ENCODE measurements around the gene TMEM98. TPM values are rescaled to one million over a fixed set of nuclear protein-coding genes. Genes with fewer than 3 reads are reported as not detected.

TMEM98 gene
- total RNA-seq, 1 experiment from 2014 or later: 67.6 TPM

DNA sequence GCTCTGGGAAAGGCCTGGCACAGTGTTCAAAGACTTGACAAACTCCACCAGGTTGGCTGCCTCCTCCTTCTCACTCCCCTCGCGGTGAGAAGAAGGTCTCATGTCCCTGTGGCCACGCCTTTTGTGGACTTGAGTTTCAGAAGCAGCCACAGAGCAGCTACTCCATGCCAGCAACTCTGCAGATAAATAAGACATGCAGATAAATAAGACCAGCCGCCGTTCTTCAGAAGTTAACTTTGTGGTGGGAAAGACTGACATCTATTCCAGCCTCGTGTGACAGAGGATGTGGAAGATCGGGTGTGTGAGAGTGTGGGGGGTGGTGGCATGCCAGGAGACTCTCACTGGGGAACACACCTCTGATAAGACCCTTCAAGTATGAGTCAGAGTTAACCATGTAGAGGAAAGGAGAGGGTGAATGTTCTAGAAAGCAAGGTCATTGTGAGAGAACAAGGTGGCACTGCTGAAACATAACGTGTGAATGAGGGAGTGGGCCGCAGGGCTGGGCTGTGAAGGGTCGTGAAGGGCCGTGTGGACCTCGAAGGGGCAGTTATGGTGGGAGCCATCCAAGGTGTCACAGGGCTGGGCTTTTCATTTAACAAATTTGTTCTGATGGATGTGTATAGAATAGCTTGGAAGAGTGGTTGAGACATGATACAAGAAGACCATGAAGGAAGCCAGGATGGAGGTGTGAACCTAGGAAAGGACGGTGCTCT, 64.5 kb downstream of the TMEM98 start:
- Histone ChIP-seq H3K4me1 (ENCODE audit: insufficient read depth, low read length, poor library complexity, severe bottlenecking) (no peaks in the 10 kb centered on the region), H3K36me3 (ENCODE audit: insufficient read depth, low read length, poor library complexity, severe bottlenecking) (no peaks in the 10 kb centered on the region), H3K9me3 (ENCODE audit: low read depth, low read length, poor library complexity, severe bottlenecking) (no peaks in the 10 kb centered on the region), H3K27ac (ENCODE audit: low read depth, low read length, poor library complexity, severe bottlenecking) (no peak overlapping the region), H3K4me3 (ENCODE audit: low read depth, low read length, poor library complexity, severe bottlenecking) (no peak overlapping the region), H3K27me3 (replicated peaks; ENCODE audit: insufficient read depth, low read depth, low read length, poor library complexity) (no peaks in the 10 kb centered on the region)
- intact Hi-C loops (cut with micrococcal nuclease; ENCODE audit: unreplicated experiment): no loop called here
- POLR2A ChIA-PET (ENCODE audit: low non-redundant PET): no interaction called here
- TF ChIP-seq CTCF (conservative IDR thresholded peaks at IDR 0.05; ENCODE audit: low read depth, low read length) (no peak), EZH2 (IDR thresholded peaks at IDR 0.05; ENCODE audit: borderline replicate concordance, low read depth, low read length, poor library complexity, severe bottlenecking) (no peak)
- CTCF ChIA-PET: no interaction called here
- no TSS peak for BruUV-seq (replicated peaks)
- no peak for DNase-seq (ENCODE audit: low spot score)

DNA sequence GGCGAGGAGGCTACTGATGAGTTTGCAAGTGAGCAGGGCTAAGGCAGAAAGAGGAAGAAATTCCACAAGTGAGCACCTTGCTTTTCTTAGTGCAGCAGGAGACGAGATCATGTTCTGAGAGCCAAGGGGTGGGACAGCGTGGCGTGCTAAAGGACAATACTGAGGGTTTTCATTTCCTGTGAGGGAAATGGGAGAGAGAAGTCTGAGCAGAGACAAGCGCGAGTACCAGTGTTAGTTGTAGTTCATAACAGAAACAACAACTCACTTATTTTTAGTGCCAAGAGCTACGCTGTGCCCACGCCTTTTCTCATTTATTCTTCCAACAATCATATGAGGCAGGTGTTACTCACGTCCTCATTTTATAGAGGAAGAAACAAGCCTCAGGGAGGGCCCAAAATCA, 66.0 kb downstream of the TMEM98 start:
- intact Hi-C loops (cut with micrococcal nuclease; ENCODE audit: unreplicated experiment): no loop called here
- CTCF ChIA-PET: no interaction called here
- Histone ChIP-seq H3K4me3 (ENCODE audit: low read depth, low read length, poor library complexity, severe bottlenecking) (no peak overlapping the region), H3K36me3 (ENCODE audit: insufficient read depth, low read length, poor library complexity, severe bottlenecking) (no peaks in the 10 kb centered on the region), H3K27ac (ENCODE audit: low read depth, low read length, poor library complexity, severe bottlenecking) (no peak overlapping the region), H3K27me3 (replicated peaks; ENCODE audit: insufficient read depth, low read depth, low read length, poor library complexity) (no peaks in the 10 kb centered on the region), H3K9me3 (ENCODE audit: low read depth, low read length, poor library complexity, severe bottlenecking) (no peaks in the 10 kb centered on the region), H3K4me1 (ENCODE audit: insufficient read depth, low read length, poor library complexity, severe bottlenecking) (peaks cover 5% of the 10 kb centered on the region)
- TF ChIP-seq CTCF (conservative IDR thresholded peaks at IDR 0.05; ENCODE audit: low read depth, low read length) (no peak), EZH2 (IDR thresholded peaks at IDR 0.05; ENCODE audit: borderline replicate concordance, low read depth, low read length, poor library complexity, severe bottlenecking) (no peak)
- no peak for DNase-seq (ENCODE audit: low spot score)
- no TSS peak for BruUV-seq (replicated peaks)
- POLR2A ChIA-PET (ENCODE audit: low non-redundant PET): no interaction called here

Other genes with a start within 250 kb of the TMEM98 start
- gene MYO1D, start 51.0 kb upstream of the TMEM98 start, total RNA-seq (2021): 10.4 and 12.1 TPM in 2 replicates
- not detected in 2 replicates for gene SPACA3, start 63.7 kb downstream of the TMEM98 start, total RNA-seq (2021)